Sigmoid colon (tissue), 7 donors: ENCODE results near the gene LSMEM2. TPM values are rescaled to one million over a fixed set of nuclear protein-coding genes. Genes with fewer than 3 reads are reported as not detected.
A peak's percentile ranks its signal among the peaks of the same experiment; 100 is the strongest.
"Not testable (repeated sequence)": the region's sequence is repeated elsewhere in the genome, so short reads cannot be mapped to it uniquely, and the experiment has no call there.

Source experiments
- DNase-seq: peaks from one replicate; pipeline ENCODE4 v3.0.0-alpha.2; 2019
- H3K27ac ChIP-seq, 4 donors: fragments of 200-600 bp; sonication (generic); one replicate each; pipeline ENCODE4 v1.5.1; 2016 to 2019; ENCODE audit warnings: mild to moderate bottlenecking in 1 of 4
- H3K27me3 ChIP-seq, 3 donors: fragments of 200-600 bp; sonication (generic); one replicate each; pipeline ENCODE4 v1.5.1; 2019; ENCODE audit warnings: mild to moderate bottlenecking in 1 of 3
- H3K36me3 ChIP-seq, 4 donors: fragments of 200-600 bp; sonication (generic); one replicate each; pipeline ENCODE4 v1.5.1; 2016 to 2019
- H3K4me1 ChIP-seq, 4 donors: fragments of 200-600 bp; sonication (generic); one replicate each; pipeline ENCODE4 v1.5.1; 2017 to 2019
- H3K4me3 ChIP-seq, 4 donors: fragments of 200-600 bp; sonication (generic); one replicate each; pipeline ENCODE4 v1.5.1; 2017 to 2019; ENCODE audit warnings: mild to moderate bottlenecking in 2 of 4, moderate library complexity in 1 of 4
- H3K9me3 ChIP-seq, 4 donors: fragments of 200-600 bp in 3 of 4; sonication (generic) in 3 of 4; one replicate each; pipeline versions ENCODE4 v1.5.1 to v1.6.1; 2013 to 2019
- EP300 ChIP-seq, 4 donors: sonication (generic); formaldehyde crosslinking; IDR thresholded peaks; one replicate each; pipeline ENCODE4 v1.6.1; 2017; ENCODE audit warnings: antibody characterized with exemption in 4 of 4
- POLR2A ChIP-seq, 2 donors: fragments of 450-650 bp; IDR thresholded peaks; one replicate each; pipeline ENCODE4 v1.6.1; 2016; ENCODE audit warnings: antibody characterized with exemption in 2 of 2, mild to moderate bottlenecking in 2 of 2, moderate library complexity in 2 of 2
- POLR2AphosphoS5 ChIP-seq, 4 donors: sonication (generic); formaldehyde crosslinking; IDR thresholded peaks; one replicate each; pipeline ENCODE4 v1.6.1; 2017; ENCODE audit warnings: antibody characterized with exemption in 4 of 4
- WGBS, 2 donors: extraction: QIAGEN DNeasy Blood & Tissue Kit; methylation state at CpG; one replicate each; pipeline ENCODE4 v1.1.7; 2013; 5-methylcytosine and 5-hydroxymethylcytosine counted together
- intact Hi-C: fragments of 100-400 bp; cut with DNase I; formaldehyde crosslinking; loops from one replicate; pipeline ENCODE4 v1.15.1; 2023
- polyA plus RNA-seq, 3 donors: library from polyadenylated mRNA; stranded (reverse); fragments of 200-250 nt; gene quantifications; one replicate each; pipeline ENCODE4 v1.2.3, GENCODE V29; 2013
- total RNA-seq, 4 donors: library from RNA; depleted of rRNA; stranded (reverse); fragments of >200 nt; gene quantifications; one replicate each; pipeline ENCODE4 v1.1.0, GENCODE V29; 2016
- TF ChIP-seq, protein P1 (sequence below), 4 experiments: fragments of 450-650 bp in 3 of 4; fragments of 200-600 bp in 1 of 4; IDR thresholded peaks; one replicate each; pipeline ENCODE4 v1.5.1; 2016 to 2019; ENCODE audit warnings: antibody characterized with exemption in 4 of 4, mild to moderate bottlenecking in 3 of 4, moderate library complexity in 2 of 4
- donor health status: healthy with polysubstance abuse.
- donor health status: Bipolar disorder and iron deficiency.
- donor health status: healthy.

Gene LSMEM2
- total and polyA plus RNA-seq, 7 donors = 0.13 to 0.46 TPM; not detected in 5

DNA sequence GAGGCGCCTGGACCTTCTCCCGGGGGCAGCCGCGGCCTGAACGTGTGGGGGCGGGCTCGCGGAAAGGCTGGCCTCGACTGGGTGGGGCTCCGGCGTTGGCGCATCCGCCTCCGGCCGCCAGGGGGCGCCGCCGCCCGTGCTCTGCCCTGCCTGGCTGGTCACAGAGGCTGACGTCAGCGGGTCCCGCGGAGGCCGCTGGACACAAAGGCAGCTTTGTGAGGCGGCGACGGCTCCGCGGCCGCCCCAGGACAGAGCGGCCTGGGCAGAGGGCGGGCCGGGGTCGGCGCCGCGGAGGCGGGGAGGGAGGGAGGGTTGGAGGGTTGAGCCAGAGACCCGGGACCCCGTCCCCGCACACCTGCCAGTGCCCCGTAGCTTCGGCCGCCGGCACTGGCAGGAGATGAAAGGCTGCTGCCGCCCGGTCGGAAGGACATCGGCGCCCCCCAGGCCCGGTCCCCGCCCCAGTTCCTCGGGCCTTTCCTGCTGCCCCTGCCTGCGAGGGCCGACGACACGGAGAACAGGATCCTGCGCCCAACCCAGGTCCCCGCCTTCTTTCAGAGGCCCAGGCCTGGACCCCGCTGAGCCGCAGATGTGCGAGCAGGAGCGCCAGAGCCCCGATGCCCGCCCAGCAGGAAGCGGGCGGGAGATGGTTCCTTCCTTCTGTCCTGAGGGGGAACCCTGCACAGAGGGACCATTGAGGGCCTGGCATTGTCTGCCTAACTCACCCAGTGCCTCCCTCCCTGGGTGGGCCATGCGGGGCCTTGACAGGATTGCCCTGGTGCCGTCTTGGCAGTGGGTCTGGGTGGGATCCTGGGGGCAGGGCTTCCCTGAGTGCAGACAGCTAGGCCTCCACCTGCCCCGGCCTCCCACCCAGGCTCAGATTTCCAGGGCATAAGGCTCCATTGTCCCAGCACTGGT lies 18.6 kb upstream of the LSMEM2 start:
- H3K36me3 ChIP-seq = peaks cover 20 to 42% (median 25%) of the 10 kb centered on the region in 4 donors
- intact Hi-C loops = loop anchor here (1.0 to 5.0 kb wide), 2 partner anchors 13 to 67 kb away; partner anchors contain the start of gene TUSC2
- H3K4me1 ChIP-seq = peaks cover 4 to 52% (median 39%) of the 10 kb centered on the region in 4 donors
- no peaks in the 10 kb centered on the region for H3K9me3 ChIP-seq
- no peaks in the 10 kb centered on the region for H3K27me3 ChIP-seq
- TF ChIP-seq POLR2A (IDR thresholded peaks at IDR 0.05) (peak in 1 of 2 donors; percentile 30), POLR2AphosphoS5 (IDR thresholded peaks at IDR 0.05) (peak; percentile 74 to 90 (median 84)), EP300 (IDR thresholded peaks at IDR 0.05) (no peak)
- TF ChIP-seq, protein P1, sequence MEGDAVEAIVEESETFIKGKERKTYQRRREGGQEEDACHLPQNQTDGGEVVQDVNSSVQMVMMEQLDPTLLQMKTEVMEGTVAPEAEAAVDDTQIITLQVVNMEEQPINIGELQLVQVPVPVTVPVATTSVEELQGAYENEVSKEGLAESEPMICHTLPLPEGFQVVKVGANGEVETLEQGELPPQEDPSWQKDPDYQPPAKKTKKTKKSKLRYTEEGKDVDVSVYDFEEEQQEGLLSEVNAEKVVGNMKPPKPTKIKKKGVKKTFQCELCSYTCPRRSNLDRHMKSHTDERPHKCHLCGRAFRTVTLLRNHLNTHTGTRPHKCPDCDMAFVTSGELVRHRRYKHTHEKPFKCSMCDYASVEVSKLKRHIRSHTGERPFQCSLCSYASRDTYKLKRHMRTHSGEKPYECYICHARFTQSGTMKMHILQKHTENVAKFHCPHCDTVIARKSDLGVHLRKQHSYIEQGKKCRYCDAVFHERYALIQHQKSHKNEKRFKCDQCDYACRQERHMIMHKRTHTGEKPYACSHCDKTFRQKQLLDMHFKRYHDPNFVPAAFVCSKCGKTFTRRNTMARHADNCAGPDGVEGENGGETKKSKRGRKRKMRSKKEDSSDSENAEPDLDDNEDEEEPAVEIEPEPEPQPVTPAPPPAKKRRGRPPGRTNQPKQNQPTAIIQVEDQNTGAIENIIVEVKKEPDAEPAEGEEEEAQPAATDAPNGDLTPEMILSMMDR (IDR thresholded peaks at IDR 0.05) = peak; percentile 92 to 99 (median 96)
- DNase-seq = peak; percentile 97
- peak overlapping the region; percentile 53 to 73 (median 67) for H3K4me3 ChIP-seq
- peak overlapping the region; percentile 93 to 99 (median 99) for H3K27ac ChIP-seq
- 1 to 2% methylated on average over 70 of the region's 70 CpGs for WGBS, 2 donors

DNA sequence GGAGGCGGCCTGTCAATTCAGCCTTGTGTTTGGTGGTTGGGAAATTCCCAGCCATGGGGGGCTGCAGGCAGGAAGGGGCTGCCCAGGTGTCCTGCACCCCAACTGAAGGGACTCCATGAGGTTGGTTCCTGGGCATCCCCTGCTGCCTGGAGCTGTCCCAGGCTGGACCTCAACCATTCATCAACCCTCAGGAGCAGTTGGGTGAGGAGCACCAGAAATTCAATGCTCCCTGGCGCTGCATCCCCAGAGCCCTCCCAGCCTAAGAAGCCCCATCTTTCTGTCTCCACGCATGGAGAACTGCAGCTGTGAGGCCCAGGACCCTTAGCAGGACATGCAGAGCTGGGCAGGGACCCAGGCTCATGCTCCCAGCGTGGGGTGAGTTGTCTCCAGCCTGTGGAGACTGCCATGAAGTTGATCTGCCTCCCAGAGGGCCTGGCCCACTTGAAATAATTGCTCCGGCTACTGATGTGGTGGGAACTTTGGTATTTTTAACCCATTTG lies 17.9 kb upstream of the LSMEM2 start:
- intact Hi-C loops = loop anchor here (1.0 to 5.0 kb wide), 2 partner anchors 12 to 66 kb away; partner anchors contain the start of gene TUSC2
- no peaks in the 10 kb centered on the region for H3K9me3 ChIP-seq
- peak overlapping the region in 3 of 4 donors; percentile 53 to 73 (median 72) for H3K4me3 ChIP-seq
- no peak for TF ChIP-seq EP300 (IDR thresholded peaks at IDR 0.05)
- TF ChIP-seq, protein P1 (IDR thresholded peaks at IDR 0.05) = no peak
- TF ChIP-seq POLR2AphosphoS5 (IDR thresholded peaks at IDR 0.05) = no peak
- TF ChIP-seq POLR2A (IDR thresholded peaks at IDR 0.05) = no peak
- no peaks in the 10 kb centered on the region for H3K27me3 ChIP-seq
- peaks cover 20 to 35% (median 25%) of the 10 kb centered on the region in 4 donors for H3K36me3 ChIP-seq
- WGBS, 2 donors = 81 to 88% methylated on average over 5 of the region's 5 CpGs
- peaks cover 0 to 56% (median 46%) of the 10 kb centered on the region in 4 donors for H3K4me1 ChIP-seq
- H3K27ac ChIP-seq = peak overlapping the region; percentile 93 to 99 (median 99)
- no peak for DNase-seq

DNA sequence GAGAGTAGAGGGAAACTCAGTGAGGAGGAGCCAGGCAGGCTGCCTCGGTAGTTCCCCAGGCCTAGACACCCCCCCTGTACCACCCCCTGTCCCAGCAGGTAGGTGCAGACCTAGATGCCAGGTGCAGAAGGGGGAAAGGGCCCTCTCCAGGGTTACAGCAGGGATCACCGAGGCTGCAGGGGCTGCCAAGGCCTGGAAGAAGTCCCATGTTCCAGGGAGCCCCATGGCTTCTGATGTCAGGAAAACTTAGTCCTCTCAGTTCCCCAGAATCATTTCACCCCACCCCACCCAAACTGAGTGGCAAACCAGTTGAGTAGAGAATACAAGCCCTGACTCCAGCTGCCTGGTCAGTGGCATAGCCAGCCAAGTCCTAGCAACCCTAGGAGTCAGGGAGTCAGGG lies 17.4 kb upstream of the LSMEM2 start:
- WGBS, 2 donors = 57 to 69% methylated on average over 2 of the region's 2 CpGs
- Histone ChIP-seq H3K36me3 (peaks cover 15 to 30% (median 20%) of the 10 kb centered on the region in 4 donors), H3K4me3 (no peak overlapping the region), H3K27me3 (no peaks in the 10 kb centered on the region), H3K4me1 (peaks cover 0 to 61% (median 51%) of the 10 kb centered on the region in 4 donors), H3K27ac (peak overlapping the region; percentile 93 to 99 (median 99)), H3K9me3 (no peaks in the 10 kb centered on the region)
- TF ChIP-seq POLR2A (IDR thresholded peaks at IDR 0.05) (no peak), EP300 (IDR thresholded peaks at IDR 0.05) (no peak), POLR2AphosphoS5 (IDR thresholded peaks at IDR 0.05) (no peak)
- TF ChIP-seq, protein P1 (IDR thresholded peaks at IDR 0.05) = no peak
- intact Hi-C loops = loop anchor here (5.0 kb wide), 1 partner anchor 66 kb away; the partner anchor contains the start of gene TUSC2
- DNase-seq = peak; percentile 70

DNA sequence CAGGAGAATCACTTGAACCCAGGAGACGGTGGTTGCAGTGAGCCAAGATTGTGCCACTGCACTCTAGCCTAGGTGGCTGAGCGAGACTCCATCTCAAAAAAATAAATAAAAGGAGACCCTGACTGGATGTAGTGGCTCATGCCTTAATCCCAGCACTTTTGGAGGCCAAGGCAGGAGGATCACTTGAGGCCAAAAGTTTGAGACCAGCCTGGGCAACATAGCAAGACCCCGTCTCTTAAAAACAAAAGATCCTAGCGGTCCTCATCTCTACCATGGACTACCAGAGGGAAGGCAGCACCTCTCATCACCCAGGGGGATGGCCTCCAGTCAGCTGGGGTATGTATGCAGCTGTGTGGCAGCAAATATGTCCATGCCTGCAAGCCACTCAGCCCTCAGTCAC lies 16.7 kb upstream of the LSMEM2 start:
- H3K4me3 ChIP-seq, H3K27me3 ChIP-seq, H3K9me3 ChIP-seq, DNase-seq: not testable (repeated sequence)
- peaks cover 8 to 23% (median 13%) of the 10 kb centered on the region in 4 donors for H3K36me3 ChIP-seq
- H3K27ac ChIP-seq = peak overlapping the region; percentile 93 to 99 (median 99)
- 98 to 99% methylated on average over 4 of the region's 4 CpGs for WGBS, 2 donors
- peaks cover 0 to 68% (median 58%) of the 10 kb centered on the region in 4 donors for H3K4me1 ChIP-seq
- intact Hi-C loops = loop anchor here (5.0 kb wide), 1 partner anchor 65 kb away; the partner anchor contains the start of gene TUSC2

DNA sequence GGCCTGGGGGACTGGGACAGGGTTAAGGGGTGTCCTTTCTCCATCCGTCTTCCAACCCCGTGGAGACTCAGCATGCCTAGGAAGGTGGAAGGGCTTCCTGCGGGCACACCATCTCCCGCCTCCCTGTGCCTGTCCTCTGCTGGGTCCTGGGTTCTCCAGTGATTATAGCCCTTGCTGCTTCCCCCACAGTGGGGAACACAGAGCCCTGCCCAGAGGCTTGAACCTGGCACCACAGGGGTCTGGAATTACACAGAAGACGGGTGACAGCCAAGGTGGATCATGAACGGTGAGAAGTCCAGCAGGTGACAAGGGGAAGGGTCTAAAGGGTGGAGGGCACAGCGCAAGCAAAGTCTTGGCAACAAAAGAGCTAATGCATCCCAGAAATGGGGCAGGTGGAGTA lies 16.1 kb upstream of the LSMEM2 start:
- TF ChIP-seq POLR2AphosphoS5 (IDR thresholded peaks at IDR 0.05) = no peak
- TF ChIP-seq EP300 (IDR thresholded peaks at IDR 0.05) = no peak
- TF ChIP-seq, protein P1 (IDR thresholded peaks at IDR 0.05) = no peak
- no peak for TF ChIP-seq POLR2A (IDR thresholded peaks at IDR 0.05)
- WGBS, 2 donors = 90 to 92% methylated on average over 7 of the region's 7 CpGs
- H3K27ac ChIP-seq = peak overlapping the region; percentile 93 to 99 (median 99)
- H3K4me3 ChIP-seq = no peak overlapping the region
- no peaks in the 10 kb centered on the region for H3K27me3 ChIP-seq
- no peaks in the 10 kb centered on the region for H3K9me3 ChIP-seq
- peaks cover 0 to 73% (median 63%) of the 10 kb centered on the region in 4 donors for H3K4me1 ChIP-seq
- DNase-seq = no peak
- H3K36me3 ChIP-seq = peaks cover 2 to 17% (median 8%) of the 10 kb centered on the region in 4 donors
- intact Hi-C loops = loop anchor here (5.0 kb wide), 1 partner anchor 65 kb away; the partner anchor contains the start of gene TUSC2
